GM10266 (cell line): Measurements from ENCODE around the gene RBM10.

Experiments
- DNase-seq: peaks from one replicate; pipeline ENCODE4 v3.0.0; 2012; ENCODE audit errors: extremely low spot score
- CTCF ChIP-seq: IDR thresholded peaks from 2 replicates; pipeline ENCODE4 v1.5.1; 2012; ENCODE audit warnings: mild to moderate bottlenecking, low read depth; ENCODE audit not compliant: control insufficient read depth, insufficient read depth; ENCODE audit errors: missing control alignments

The RBM10 gene

GRCh38 chrX:47174846-47175587 lies 30.0 kb downstream of the RBM10 start:
- no peak for TF ChIP-seq CTCF

GRCh38 chrX:47175588-47175980 lies 30.6 kb downstream of the RBM10 start:
- no peak for TF ChIP-seq CTCF
- no peak for DNase-seq

More at GRCh38 chrX:47174846-47175587, 30.0 kb downstream of the RBM10 start:
- DNase-seq, result no peak

GRCh38 chrX:47176101-47176740 lies 31.2 kb downstream of the RBM10 start:
- no peak for DNase-seq
- no peak for TF ChIP-seq CTCF

- DNase-seq, result no peak
- TF ChIP-seq CTCF, result no peak
These were observed 32.1 kb downstream of the RBM10 start for GRCh38 chrX:47177079-47177478.

GRCh38 chrX:47178337-47178736 lies 33.3 kb downstream of the RBM10 start:
- no peak for DNase-seq

GRCh38 chrX:47179221-47179927 lies 34.4 kb downstream of the RBM10 start:
- no peak for TF ChIP-seq CTCF
- no peak for DNase-seq

More at GRCh38 chrX:47178337-47178736, 33.3 kb downstream of the RBM10 start:
- no peak for TF ChIP-seq CTCF

GRCh38 chrX:47179928-47180255 lies 34.9 kb downstream of the RBM10 start:
- TF ChIP-seq CTCF, result no peak
- no peak for DNase-seq
